ENCODE data around the gene ETFB. TPM values are rescaled to one million over a fixed set of nuclear protein-coding genes. Genes with fewer than 3 reads are reported as not detected.

ETFB gene
- total RNA-seq, 1 experiment from 2014 or later = 138 TPM

DNA sequence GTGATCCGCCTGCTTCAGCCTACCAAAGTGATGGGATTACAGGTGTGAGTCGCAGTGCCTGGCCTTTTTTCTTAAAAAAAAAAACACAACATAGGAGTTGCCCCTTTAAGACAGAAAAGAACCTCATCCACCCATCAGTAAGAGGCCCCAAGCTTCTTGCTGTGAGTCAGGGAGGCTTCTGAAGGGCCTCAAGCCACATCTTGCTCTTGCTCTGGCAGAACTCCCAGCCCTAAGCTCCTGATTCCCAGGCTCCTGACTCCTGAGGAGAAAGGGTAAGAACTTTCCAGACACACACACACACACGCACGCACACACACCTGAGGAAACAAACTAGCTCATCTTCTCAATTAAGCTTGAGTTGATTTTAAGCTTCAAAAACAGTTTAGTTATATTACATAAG, 6.9 kb downstream of the ETFB start:
- no peak for DNase-seq (ENCODE audit: low read depth, low spot score)
- in situ Hi-C loops (cut with HindIII; ENCODE audit: low pct_unique_long_range_greater_than_20kb, low sequenced_read_pairs) = no loop called here

DNA sequence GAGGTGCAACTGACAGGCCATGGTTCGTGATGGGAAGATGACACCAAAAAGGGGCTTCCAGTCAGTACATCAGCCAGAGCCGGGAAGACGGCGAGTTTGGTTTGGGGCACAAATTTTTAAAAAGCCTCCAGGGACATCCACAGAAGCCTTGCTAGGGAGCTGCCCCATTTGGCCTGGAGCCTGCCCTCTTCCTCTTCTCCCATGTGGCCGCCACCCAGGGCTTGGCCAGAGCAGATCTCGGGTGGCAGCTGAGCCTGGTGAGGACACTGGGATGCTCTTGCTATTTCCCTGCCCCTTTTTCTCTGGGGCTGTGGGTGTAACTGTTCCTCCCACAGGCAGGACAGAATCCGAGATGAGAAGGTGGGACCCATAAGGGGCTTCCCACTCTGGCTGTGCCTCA, 8.2 kb downstream of the ETFB start:
- no peak for DNase-seq (ENCODE audit: low read depth, low spot score)
- in situ Hi-C loops (cut with HindIII; ENCODE audit: low pct_unique_long_range_greater_than_20kb, low sequenced_read_pairs) = no loop called here

DNA sequence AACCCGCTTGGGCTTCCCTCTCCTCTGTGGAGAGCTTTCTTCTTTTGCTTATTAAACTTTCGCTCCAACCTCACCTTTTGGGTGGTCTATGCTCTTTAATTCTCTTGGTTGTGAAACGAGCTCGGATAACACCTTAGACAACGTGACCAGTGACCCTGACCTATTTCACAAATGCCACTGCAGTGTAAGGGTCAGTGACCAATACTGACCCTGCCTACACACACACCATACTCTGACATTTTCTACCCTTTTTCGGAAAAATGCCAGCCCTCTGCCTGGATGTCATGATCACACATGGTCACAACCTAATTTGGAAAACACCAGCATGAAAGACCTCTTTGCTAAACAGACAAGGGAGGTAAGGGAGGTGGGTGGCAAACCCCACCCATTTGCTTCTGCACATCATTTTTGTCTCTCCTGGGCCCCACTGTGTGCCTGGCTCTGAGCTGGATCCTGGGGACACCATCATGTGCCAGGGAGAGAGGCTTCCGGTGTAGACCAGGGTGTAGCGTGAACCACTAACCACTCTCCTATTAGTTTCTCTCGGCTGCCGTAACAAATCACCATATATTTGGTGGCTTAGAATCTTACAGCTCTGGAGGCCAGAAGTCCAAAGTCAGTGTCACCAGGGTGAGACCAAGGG, 9.9 kb downstream of the ETFB start:
- DNase-seq (ENCODE audit: low read depth, low spot score) = no peak
- in situ Hi-C loops (cut with HindIII; ENCODE audit: low pct_unique_long_range_greater_than_20kb, low sequenced_read_pairs) = no loop called here

DNA sequence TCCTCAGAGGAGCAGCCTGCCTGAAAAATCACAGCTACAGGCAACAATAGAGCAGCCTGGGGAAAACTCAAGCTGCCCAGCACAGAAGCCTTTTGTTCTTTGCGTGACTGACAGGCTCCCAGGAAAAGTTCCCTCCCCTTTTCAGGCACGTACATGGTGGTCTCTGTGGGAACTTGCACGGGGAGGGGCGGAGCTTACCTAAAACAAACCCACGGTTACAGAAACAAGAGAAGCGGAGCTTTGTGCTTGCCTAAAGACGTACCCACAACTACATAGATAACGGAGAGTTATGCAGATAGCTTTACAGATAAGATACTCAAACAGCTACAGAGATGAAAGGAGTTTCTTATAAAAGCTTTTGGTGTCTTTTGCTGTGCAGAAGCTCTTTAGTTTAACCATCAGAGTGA, 11.4 kb downstream of the ETFB start:
- in situ Hi-C loops (cut with HindIII; ENCODE audit: low pct_unique_long_range_greater_than_20kb, low sequenced_read_pairs) = no loop called here
- DNase-seq (ENCODE audit: low read depth, low spot score) = peak; percentile 90

DNA sequence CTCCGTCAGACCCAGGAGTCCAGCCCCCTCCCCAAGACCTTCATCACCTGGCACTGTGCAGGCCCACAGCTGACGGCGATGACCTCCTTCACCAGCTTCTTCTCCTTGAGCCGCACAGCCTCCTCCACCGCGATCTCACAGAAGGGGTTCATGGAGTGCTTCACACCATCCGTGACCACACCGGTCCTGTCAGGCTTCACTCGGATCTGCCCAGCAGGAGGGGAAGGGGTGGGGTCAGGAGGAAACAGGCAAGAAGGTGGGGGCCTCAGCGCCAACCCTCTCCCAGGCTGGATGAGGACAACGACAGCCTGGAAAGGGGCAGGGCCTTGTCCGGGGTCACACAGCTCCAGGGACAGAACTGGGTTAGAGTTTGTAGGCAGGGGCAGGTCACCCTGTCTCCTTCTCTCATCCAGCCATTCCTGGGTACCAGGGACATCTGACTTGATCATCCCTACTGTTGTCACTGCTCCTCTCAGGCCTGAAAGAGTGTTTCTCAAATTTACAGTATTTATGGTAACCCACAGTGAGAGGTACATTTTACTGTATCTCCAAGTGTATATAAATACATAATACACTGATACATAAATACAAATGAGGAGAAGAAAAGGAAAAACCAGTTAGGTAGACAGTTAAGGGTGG, 12.0 kb downstream of the ETFB start:
- in situ Hi-C loops (cut with HindIII; ENCODE audit: low pct_unique_long_range_greater_than_20kb, low sequenced_read_pairs) = no loop called here

DNA sequence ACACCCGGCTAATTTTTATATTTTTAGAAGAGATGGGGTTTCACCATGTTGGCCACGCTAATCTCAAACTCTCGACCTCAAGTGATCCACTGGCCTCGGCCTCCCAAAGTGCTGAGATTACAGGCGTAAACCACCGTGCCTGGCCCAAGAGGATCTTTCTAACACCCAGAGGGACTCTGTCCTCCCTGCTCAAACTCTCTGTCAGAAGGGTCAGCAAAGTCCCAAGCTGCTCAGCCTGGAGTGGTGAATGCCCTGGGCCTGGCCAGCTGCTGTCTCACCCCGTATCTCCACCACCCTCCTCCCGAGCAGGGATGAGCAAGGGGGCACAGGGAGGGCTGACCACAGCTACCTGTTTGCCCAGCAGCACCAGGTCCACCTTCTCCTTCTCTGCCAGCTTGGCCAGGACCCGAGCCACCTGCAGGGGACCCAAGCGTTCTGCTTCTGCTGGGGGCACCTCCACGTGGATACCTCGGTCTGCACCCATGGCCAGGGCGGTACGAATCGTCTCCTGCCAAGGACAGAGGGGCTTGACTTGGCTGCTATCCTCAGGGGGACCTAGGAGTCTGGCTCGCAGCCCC, 13.3 kb downstream of the ETFB start:
- in situ Hi-C loops (cut with HindIII; ENCODE audit: low pct_unique_long_range_greater_than_20kb, low sequenced_read_pairs) = no loop called here
- no peak for DNase-seq (ENCODE audit: low read depth, low spot score)

More for the DNA sequence above, 12.0 kb downstream of the ETFB start:
- DNase-seq (ENCODE audit: low read depth, low spot score) = no peak

DNA sequence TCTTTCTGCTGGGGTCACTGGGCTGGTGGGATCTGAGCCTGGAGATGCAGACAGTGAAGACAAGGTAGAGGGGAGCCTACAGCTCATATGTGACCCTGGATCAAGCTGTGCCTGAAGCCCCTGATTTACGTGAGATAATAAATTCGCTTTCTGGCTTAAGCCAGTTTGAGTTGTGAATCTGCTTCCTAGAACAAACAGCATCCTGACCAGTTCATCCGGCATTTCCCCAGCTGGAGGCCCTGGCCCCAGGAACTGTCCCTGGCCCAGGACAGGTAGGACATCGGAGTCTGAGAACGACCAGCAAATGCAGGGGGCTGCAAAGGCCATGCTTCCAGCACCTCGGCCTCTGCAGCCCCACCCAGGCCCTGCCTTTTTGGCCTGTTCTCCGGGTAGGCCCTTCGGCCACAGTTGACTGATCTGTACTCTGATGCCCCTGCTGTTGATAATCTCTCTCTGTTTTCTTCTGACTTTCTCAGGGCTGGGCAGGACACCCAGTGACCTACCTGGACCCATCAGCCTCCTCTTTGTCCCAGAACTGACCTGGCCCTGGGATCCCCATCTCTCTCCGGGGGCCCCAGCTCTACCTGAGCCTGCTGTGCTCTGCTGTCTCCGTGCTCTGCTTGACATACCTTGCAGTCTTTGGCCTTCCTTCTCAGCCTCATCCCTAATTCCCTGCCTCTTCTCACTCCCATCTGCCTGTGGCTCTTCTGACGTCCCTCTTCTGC, 14.8 kb downstream of the ETFB start:
- in situ Hi-C loops (cut with HindIII; ENCODE audit: low pct_unique_long_range_greater_than_20kb, low sequenced_read_pairs) = no loop called here
- no peak for DNase-seq (ENCODE audit: low read depth, low spot score)

DNA sequence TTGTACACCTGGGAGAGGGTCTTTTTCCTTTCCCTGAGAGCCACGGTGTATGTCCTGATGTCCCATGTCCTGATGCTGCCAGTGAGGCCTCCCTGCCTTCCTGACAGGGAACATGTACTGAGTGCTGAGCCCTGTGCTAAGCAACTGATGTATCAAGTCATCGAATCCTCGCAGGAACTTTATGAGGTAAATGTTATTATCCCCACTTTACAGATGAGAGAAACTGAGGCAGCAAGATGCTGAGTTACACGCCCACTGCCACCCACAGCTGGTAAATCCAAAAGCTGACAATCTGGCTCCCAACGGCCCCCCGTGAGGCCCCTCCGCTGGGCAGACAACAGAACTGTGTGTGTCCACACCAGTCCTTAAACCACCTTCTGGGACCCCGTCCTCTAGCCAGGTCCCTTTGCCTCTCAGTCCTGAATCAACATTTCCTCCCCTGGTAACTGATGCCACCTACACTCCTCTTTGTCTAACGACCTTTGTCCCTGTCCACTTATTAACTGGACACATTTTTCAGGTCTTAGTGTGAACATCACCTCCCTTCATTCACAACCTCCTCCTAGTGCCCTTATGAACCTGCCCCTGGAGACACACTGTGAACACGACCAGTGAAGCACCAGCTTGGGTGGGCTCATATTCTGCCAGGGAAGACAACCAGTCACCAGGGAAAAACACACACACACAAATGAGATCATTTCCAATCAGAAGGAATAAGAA, 18.8 kb downstream of the ETFB start:
- DNase-seq (ENCODE audit: low read depth, low spot score) = no peak
- in situ Hi-C loops (cut with HindIII; ENCODE audit: low pct_unique_long_range_greater_than_20kb, low sequenced_read_pairs) = no loop called here

DNA sequence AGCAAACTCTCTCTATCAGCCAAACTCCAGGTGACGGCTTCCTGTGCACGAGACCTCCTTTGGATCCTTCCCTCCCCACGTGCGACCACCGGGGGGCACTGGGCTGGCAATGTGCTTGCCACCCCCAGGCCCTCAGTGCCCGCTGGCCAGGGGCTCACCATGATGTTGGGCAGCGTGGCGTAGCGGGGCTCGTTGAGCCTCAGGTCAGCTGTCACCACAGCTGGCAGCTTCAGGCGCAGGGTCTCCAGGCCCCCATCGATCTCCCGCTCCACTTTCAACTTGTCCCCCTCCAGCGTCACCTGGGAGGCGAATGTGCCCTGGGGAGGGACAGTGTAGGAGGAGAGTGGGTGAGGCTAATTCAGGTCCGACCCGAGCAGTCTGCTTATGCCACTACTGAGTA, 19.4 kb downstream of the ETFB start:
- DNase-seq (ENCODE audit: low read depth, low spot score) = no peak
- in situ Hi-C loops (cut with HindIII; ENCODE audit: low pct_unique_long_range_greater_than_20kb, low sequenced_read_pairs) = no loop called here

DNA sequence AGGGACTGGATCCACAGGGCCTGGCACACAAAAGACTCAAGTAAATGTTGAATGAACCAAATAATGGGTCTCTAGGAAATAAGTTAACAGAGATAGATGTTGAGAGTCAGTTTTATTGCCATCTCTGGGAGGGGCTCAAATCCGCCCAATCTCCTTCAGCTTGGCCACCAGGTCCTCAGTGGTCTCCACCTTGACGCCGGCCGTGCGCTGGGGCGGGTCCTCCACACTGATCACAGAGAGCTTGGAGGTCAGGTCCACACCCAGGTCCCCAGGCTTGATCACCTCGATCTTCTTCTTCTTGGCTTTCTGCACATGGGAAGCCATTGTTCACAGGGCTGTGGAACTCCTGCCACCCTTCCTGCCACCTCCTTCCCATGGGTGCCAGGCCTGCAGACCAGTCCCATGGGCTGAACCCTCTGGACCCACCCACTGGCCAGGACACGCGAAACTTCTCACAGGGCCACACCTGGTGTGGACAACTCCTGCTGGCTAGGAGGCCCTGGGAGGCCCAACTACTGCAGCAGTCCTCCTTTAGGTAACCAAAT, 21.0 kb downstream of the ETFB start:
- in situ Hi-C loops (cut with HindIII; ENCODE audit: low pct_unique_long_range_greater_than_20kb, low sequenced_read_pairs) = no loop called here
- no peak for DNase-seq (ENCODE audit: low read depth, low spot score)

DNA sequence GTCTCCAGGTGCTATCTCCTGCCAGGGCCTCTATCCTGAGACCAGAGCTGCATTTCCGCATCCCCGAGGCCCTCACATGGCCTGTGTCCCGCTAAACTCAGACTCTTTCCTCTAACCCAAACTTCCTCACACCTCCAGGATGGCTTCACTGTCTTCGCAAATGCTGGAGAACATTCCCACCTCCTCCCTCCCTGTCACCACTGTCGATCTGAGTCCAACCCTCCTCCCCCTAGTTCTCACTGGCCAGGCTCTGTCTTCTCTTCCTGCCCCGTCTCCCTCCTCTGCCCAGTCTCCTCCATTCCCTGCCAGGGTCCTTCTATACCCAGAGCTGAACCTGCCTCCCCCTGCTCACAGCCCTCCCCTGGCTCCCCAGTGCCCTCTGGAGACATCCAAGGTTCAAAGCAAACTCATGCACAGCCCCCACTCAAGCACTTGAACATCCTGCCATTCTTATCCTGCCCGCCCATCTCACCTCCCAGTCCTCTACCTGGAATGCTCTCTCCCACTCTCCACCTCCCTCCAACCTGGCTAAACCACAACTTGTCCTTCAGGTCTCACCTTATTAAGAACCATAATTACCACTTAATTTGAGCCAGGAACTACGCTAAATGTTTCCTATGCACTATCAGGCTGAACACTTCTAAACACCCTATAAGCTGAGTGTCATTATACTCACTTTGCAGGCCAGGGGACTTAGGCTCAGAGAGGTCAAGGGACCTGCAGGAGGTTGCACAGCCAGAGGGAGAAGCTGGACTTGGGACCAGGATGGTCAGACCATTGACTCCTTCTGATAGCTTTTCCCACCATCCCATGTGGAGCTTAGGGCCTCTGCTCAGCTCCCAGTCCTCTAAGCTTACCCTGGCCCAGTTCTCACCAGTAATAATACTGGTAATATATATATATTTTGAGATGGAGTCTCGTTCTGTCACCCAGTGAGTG, 23.3 kb downstream of the ETFB start:
- DNase-seq (ENCODE audit: low read depth, low spot score) = no peak
- in situ Hi-C loops (cut with HindIII; ENCODE audit: low pct_unique_long_range_greater_than_20kb, low sequenced_read_pairs) = no loop called here

DNA sequence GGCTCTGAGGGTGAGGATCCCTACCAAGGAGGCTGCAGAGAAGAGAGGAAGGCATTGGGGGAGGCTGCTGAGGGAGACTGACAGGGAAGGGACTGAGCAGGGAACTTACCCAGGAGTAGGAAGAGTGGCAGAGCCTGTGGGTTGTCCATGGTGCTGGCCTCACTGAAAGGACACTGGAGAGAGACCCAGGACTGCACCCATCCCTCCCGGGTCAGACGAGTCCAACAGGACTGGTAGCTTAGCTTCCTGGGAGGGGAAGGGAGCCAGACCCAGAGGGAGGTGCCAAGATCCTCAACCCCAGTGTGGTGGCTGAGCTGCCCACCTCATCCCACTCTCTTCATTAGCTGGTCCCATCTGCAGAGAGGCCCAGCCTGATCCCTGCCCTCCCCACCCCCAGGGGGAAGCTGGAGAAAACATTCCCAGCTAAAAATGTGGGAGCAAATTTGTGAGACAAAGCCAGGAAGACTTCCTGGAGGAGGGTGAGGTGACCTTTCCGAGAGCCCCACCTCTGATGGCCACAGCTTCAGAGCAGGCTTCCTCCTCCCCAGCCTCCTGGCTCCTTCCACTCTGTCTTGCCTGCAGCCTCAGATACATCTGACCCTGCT, 24.1 kb downstream of the ETFB start, which contains the start of gene VSIG10L:
VSIG10L (minus strand) TSS at position 164 of the 605 bp plus-strand sequence; CDS start at position 149, 15 bp downstream.
- DNase-seq (ENCODE audit: low read depth, low spot score) = no peak
- in situ Hi-C loops (cut with HindIII; ENCODE audit: low pct_unique_long_range_greater_than_20kb, low sequenced_read_pairs) = no loop called here

DNA sequence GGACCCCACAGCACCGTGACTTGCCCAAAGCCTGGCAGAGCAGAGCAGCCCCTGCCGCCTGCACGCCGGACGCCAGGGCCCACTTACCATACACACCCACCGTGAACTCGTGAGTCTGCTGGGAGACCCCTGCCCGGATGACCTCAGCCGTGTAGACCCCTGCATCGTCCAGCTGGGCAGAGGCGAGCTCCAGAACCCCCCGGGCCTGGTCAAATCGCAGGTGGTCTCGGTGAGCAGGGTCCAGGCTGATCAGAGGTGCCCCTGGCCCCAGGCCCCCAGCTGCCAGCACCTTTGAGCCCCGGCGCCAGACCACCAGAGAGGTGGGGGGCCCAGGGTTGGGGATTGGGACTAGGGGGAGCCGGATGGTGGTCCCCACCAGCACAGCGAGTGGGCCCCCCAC, 25.1 kb downstream of the ETFB start:
- in situ Hi-C loops (cut with HindIII; ENCODE audit: low pct_unique_long_range_greater_than_20kb, low sequenced_read_pairs) = no loop called here
- no peak for DNase-seq (ENCODE audit: low read depth, low spot score)

DNA sequence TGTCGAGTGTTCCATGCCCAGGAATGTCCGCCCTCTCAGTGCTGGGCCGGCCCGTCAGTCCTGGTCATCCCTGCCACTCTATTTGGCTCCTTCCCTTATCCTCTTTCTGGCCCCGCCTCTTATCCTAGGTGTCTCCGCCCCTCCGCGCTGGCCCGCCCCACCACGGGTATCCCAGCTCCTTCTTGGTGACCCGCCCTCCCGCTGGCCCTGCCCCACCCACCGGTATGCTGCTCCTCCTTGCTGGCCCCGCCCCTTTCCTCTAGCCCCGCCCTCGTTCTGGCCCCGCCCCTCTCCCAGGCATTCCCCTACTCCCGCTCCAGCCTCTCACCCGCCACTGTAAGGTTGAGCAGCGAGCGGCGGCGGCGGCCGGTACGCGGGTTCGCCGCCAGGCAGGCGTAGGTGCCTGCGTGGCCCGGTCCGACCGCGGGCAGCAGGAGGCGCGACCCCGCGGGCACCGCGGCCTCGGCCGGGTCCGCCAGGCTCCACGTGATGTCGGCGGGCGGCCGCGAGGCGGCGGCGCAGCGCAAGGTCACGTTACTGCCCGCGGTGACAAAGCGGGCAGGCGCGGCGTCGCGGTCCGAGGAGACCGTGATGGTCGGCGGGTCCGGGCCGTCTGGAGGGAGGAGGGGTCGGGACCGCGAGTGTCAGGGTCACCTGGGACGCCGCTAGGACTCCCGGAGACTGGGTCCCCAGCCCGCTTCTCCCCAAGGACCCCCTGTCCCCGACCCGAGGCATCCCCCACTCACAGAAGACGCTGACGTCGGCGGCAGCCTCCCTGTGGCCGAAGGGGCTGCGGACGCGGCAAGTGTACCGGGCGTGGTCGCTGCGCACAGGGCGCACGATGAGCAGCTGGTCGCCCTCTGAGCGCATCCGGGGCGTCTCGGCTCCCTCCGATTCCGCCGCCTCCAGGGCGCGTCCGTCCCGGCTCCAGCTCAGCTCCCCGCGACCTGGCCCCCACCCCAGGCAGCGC, 26.2 kb downstream of the ETFB start:
- DNase-seq (ENCODE audit: low read depth, low spot score) = peak; percentile 95
- in situ Hi-C loops (cut with HindIII; ENCODE audit: low pct_unique_long_range_greater_than_20kb, low sequenced_read_pairs) = no loop called here

DNA sequence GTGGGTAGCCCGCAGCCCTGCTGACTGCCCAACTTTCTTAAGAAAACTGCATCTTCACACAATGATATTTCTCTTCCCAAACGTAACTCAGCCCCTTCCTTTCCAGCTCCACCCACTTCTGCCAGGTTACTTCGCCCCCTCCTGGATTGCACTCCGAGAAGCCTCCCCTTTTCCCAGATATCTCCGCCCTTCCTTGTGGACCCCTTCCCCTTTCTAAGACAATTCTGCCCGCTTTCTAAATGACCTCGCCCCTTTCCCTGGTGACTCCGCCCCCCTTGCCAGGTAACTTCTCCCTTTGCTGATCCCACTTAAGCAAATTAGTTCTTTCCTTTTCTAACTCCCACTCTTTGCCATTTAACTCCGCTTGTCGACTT, 26.9 kb downstream of the ETFB start:
- in situ Hi-C loops (cut with HindIII; ENCODE audit: low pct_unique_long_range_greater_than_20kb, low sequenced_read_pairs) = no loop called here
- no peak for DNase-seq (ENCODE audit: low read depth, low spot score)
